ENCODE results near the gene ACTN2. TPM values are rescaled to one million over a fixed set of nuclear protein-coding genes. Genes with fewer than 3 reads are reported as not detected.

ACTN2 gene
- total RNA-seq, 1 experiment from 2014 or later, result 0.49 TPM

DNA sequence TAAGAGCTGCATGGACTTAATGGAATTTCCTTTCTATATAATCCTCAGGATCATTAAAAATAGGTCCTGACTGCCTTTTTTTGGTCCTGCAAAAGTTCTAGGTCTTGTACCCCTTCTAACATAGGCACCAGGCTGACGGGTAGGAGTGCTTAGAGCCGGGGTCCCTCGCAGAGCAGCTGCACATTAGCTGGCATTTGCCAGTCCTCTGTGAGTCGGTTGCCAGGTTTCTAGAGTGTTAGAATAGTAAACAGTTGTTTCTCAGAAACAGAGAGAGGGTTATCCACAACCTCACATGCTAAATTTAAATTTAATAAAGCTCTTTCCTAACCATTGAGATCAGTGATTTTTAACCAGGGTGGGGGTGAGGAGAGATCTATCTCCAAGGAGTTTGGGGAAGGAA lies 46.6 kb upstream of the ACTN2 start:
- ChIA-PET CTCF (no interaction called here), POLR2A (no interaction called here)
- Histone ChIP-seq H3K27me3 (ENCODE audit: control insufficient read depth, insufficient read depth, low read length) (no peaks in the 10 kb centered on the region), H3K4me1 (ENCODE audit: control insufficient read depth, insufficient read depth, low read length) (no peaks in the 10 kb centered on the region), H3K36me3 (ENCODE audit: control insufficient read depth, insufficient read depth, low read length) (no peaks in the 10 kb centered on the region), H3K27ac (ENCODE audit: low read length) (no peak overlapping the region), H3K4me3 (ENCODE audit: low read depth in 2 of 2, low read length in 2 of 2) (no peak overlapping the region), H3K9me3 (ENCODE audit: control insufficient read depth, insufficient read depth, low read depth, low read length) (no peaks in the 10 kb centered on the region)
- no TSS peak for BruUV-seq (replicated peaks)
- DNase-seq (ENCODE audit: low read depth, low spot score) (no peak), ATAC-seq (no peak)
- in situ Hi-C loops (cut with HindIII; ENCODE audit: low pct_unique_long_range_greater_than_20kb, low sequenced_read_pairs) (no loop called here), intact Hi-C loops (cut with micrococcal nuclease; ENCODE audit: unreplicated experiment) (no loop called here)
- no peak for TF ChIP-seq POLR2AphosphoS5 (IDR thresholded peaks at IDR 0.05; ENCODE audit: low read depth, low read length)
- TF ChIP-seq, protein P1, sequence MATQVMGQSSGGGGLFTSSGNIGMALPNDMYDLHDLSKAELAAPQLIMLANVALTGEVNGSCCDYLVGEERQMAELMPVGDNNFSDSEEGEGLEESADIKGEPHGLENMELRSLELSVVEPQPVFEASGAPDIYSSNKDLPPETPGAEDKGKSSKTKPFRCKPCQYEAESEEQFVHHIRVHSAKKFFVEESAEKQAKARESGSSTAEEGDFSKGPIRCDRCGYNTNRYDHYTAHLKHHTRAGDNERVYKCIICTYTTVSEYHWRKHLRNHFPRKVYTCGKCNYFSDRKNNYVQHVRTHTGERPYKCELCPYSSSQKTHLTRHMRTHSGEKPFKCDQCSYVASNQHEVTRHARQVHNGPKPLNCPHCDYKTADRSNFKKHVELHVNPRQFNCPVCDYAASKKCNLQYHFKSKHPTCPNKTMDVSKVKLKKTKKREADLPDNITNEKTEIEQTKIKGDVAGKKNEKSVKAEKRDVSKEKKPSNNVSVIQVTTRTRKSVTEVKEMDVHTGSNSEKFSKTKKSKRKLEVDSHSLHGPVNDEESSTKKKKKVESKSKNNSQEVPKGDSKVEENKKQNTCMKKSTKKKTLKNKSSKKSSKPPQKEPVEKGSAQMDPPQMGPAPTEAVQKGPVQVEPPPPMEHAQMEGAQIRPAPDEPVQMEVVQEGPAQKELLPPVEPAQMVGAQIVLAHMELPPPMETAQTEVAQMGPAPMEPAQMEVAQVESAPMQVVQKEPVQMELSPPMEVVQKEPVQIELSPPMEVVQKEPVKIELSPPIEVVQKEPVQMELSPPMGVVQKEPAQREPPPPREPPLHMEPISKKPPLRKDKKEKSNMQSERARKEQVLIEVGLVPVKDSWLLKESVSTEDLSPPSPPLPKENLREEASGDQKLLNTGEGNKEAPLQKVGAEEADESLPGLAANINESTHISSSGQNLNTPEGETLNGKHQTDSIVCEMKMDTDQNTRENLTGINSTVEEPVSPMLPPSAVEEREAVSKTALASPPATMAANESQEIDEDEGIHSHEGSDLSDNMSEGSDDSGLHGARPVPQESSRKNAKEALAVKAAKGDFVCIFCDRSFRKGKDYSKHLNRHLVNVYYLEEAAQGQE (IDR thresholded peaks at IDR 0.05; ENCODE audit: insufficient read depth in 1 of 2, low read depth in 2 of 2, low read length in 1 of 2), result no peak
- TF ChIP-seq SIN3A (IDR thresholded peaks at IDR 0.05; ENCODE audit: borderline replicate concordance, insufficient read depth, low read depth, low read length), result no peak
- no peak for TF ChIP-seq TCF7L2 (IDR thresholded peaks at IDR 0.05; ENCODE audit: low read depth, low read length)
- TF ChIP-seq, protein P2, sequence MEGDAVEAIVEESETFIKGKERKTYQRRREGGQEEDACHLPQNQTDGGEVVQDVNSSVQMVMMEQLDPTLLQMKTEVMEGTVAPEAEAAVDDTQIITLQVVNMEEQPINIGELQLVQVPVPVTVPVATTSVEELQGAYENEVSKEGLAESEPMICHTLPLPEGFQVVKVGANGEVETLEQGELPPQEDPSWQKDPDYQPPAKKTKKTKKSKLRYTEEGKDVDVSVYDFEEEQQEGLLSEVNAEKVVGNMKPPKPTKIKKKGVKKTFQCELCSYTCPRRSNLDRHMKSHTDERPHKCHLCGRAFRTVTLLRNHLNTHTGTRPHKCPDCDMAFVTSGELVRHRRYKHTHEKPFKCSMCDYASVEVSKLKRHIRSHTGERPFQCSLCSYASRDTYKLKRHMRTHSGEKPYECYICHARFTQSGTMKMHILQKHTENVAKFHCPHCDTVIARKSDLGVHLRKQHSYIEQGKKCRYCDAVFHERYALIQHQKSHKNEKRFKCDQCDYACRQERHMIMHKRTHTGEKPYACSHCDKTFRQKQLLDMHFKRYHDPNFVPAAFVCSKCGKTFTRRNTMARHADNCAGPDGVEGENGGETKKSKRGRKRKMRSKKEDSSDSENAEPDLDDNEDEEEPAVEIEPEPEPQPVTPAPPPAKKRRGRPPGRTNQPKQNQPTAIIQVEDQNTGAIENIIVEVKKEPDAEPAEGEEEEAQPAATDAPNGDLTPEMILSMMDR (IDR thresholded peaks at IDR 0.05), result no peak

DNA sequence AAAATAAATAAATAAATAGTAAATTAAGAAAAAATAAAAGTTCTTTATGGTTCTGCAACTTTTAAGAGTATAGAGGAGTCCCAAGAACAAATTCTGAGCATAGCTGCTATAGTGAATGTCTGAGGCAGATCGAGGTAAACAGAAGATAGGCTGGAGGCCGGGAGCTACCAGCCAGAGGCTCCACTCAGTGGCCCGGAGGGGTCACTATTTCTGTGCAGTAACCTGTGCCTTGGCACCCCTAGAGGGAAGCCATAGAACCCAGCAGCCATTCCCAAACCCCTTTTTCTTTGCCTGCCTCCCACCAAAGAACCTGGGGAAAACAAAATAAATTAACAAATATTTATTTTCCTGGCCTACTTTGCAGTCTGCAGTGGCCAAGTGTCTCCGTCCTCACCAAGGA lies 43.5 kb upstream of the ACTN2 start:
- no peak for ATAC-seq
- Histone ChIP-seq H3K4me1 (ENCODE audit: control insufficient read depth, insufficient read depth, low read length) (no peaks in the 10 kb centered on the region), H3K4me3 (ENCODE audit: low read depth in 2 of 2, low read length in 2 of 2) (no peak overlapping the region), H3K27me3 (ENCODE audit: control insufficient read depth, insufficient read depth, low read length) (no peaks in the 10 kb centered on the region), H3K27ac (ENCODE audit: low read length) (no peak overlapping the region), H3K9me3 (ENCODE audit: control insufficient read depth, insufficient read depth, low read depth, low read length) (no peaks in the 10 kb centered on the region), H3K36me3 (ENCODE audit: control insufficient read depth, insufficient read depth, low read length) (no peaks in the 10 kb centered on the region)
- ChIA-PET POLR2A (no interaction called here), CTCF (no interaction called here)
- BruUV-seq (replicated peaks), result no TSS peak
- no peak for DNase-seq (ENCODE audit: low read depth, low spot score)
- TF ChIP-seq POLR2AphosphoS5 (IDR thresholded peaks at IDR 0.05; ENCODE audit: low read depth, low read length), result no peak
- TF ChIP-seq, protein P1 (IDR thresholded peaks at IDR 0.05; ENCODE audit: insufficient read depth in 1 of 2, low read depth in 2 of 2, low read length in 1 of 2), result no peak
- in situ Hi-C loops (cut with HindIII; ENCODE audit: low pct_unique_long_range_greater_than_20kb, low sequenced_read_pairs), result no loop called here
- intact Hi-C loops (cut with micrococcal nuclease; ENCODE audit: unreplicated experiment), result no loop called here
